NCI-H526 treated with DMSO at 0.1 percent for 48 hours (cell line): Measurements from ENCODE around the gene GPR153.

Experiments
- DNase-seq: peaks from one replicate; lab custom pipeline; 2025; lab: John Stamatoyannopoulos, UW

GPR153 gene

DNA sequence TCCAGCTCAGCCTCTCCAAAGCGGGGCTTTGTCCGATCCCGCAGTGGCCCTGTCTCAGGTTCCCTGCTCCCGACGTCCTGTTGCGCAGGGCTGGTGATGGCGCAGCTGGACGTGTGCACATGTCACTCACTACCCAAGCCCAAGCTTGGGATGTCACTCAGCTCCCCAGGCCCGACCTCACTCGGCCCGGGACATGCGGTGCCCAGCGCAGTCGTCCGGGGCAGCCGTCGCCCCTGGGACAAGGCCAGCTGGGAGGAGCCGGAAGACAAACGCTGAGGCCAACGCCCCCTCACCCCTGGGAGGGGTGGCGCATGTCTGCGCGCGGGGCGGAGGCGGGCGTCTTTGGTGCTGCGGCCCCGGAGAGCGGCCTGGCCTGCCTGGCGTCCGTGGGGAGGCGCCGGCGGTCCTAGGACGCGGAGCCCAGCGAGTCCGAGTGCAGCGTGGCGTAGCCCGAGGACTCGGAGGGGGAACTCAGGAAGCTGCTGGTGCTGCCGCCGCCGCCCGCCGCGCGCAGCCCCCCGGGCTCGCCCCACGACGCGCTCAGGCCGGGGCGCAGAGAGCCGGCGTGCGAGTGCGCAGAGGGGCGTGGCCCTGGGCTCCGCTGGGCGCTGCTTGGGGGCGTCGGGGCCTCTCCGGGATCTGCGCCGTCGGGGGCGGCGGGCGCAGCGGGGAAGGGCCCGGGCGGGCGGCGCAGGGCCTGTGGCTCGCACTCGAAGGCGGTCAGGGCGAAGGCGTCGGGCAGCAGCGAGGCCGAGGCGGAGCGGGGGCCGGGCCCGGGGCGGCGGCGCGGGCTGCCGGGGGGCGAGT is 11.8 kb downstream of the GPR153 start:
- DNase-seq, result no peak

DNA sequence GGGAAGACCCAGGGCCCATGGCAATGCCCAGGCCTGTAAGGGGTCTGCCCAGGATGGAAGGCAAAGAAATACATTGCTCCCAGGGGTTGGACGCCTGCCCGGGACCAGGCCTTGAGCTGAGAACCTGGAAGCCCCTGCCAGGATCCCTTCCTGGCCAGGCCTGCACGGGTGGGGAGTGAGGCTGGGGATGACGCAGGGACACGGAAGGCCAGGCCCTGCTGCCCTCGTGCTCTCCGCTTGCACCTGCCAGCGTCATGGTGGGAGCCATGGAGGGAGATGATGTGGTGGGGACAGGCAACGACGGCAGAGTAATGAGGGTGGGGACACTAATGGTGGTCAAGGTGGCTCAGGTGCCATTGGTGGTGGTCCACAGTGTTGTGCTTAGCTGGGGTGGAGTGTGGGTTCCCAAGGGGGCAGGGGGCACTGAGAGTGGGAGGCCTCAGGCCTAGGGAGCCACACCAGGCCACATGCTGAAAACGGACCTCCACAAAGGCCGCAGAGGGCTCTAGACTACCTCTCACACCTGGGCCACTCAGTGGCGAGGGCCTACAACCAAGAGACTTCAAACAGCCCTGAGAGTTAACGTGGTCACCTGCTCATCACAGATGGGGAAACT is 12.6 kb downstream of the GPR153 start:
- no peak for DNase-seq

DNA sequence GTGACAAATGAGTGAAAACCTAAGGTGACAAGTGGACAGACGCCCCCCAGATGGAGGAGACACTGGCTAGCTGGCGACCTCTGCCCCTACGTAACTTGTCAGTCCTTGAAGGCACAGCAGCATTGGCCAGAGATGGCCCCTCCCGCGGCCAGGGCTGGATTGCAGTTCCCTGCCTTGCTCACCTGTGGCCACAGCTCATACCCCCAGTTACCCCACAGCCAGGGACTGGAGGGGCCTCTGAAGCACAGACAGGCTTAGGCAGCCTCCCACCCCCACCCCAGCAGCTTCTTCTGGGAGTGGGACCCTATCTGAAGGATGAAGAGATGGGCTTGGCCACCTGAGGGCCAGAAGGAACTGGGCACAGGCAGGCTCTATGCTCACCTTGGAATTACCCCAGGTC is 13.2 kb downstream of the GPR153 start:
- DNase-seq, result no peak

DNA sequence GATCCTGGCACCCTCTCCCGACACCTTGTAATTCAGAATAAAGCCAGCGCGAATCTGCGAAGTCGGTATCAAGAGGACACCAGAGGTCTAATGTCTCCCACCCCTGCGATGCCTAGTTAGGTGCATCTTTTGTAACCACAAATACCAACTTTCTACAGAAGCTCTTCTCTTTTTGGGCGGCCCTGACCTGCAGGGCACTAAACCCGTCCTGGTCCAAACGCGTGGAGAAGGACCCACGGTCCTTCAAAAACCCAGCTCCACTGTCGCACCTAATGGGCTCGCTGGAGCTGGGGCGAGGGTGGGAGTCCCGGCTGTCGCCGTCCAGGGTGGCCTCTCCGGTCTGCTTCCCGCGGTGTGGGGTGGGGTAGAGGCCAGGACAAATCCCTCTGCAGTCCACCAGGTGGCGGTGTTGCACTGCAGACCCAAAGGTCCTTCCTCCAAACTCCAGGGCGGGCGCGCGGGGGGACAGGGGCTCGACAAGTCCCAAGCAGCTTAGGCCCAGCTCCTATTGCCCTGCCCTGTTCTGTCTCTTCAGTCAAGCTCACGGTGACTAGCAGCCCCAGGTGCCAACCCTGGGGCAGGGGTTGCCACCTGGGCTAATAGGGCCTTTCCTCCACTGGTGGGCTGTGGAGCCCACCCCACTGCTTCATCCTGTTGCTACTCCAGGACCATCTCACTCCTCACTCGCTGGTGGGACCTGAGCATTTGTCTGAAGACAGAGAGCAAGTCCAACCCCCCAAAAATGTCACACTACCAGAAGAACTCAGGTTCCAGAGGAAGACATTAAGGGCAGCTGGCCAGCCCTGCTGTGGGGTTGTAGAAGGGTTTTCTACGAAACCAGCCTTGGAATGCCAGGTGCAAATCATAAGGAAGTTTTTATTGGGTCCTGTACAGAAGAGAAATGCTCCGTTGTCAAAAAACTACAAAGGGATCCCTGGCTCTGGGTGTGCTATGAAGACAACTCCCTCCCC is 14.1 kb downstream of the GPR153 start:
- peak; percentile 52 for DNase-seq

DNA sequence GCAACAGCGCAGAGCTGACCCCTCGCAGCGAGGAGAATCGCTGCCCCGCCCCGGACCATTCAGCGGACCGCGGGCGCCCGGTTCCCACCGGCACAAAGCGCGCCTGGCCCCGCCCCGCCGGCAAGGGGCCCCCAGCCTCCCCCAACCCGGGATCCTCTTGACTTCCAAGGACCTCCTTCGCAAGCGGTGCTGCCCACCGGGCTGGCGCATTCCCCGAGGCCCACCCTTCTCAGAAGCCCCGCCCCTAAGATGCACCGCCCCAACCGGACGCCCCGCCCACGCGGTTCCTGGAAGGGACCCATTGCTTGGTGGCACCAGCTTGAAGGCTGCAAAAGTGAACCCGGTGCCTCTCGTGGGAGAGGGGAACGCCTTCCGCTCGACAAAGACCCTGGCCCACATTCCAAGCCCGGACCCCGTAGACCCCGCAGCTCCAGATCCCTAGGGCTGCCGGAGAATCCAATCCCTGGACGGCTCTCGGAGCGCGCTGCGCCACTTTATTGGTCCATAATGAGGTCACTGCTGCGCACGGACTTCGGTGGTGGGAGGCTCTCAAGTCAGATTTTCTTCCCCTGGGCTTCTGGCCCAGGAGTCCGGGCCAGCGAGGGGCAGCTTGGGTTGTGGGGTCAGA is 14.9 kb downstream of the GPR153 start:
- DNase-seq, result peak; percentile 36

DNA sequence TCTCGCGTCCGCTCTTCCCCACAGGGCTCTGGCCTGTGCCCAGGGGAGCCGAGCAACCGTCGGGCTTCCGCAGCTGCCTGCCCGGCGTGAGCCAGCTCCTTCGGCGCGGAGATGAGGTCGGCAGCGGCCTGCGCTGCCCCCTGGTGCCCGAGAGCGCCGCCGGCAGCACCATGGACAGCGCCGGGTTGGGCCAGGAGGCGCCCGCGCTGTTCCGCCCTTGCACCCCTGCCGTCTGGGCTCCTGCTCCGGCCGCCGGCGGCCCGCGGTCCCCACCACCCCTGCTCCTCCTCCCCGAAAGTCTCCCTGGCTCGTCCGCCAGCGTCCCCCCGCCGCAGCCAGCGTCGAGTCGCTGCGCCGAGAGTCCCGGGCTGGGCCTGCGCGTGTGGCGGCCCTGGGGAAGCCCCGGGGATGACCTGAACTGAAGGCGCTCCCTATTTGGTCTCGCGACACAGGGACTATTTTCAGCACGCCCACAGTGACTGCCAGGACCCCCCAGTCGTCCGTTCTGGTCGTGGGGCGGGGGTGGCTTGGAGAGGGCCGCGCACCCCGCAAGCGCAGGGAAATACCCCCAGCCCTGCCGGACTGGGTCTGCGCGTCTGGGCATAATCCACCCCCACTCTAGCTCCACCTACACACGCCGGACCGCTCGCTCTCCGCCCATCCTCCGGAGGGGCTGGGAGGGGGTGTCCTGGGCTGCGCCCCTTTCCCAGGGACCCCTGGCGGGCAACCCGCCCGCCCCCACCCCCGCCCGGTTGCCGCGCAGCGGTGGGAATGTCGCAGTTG is 15.6 kb downstream of the GPR153 start:
- peak; percentile 32 for DNase-seq

DNA sequence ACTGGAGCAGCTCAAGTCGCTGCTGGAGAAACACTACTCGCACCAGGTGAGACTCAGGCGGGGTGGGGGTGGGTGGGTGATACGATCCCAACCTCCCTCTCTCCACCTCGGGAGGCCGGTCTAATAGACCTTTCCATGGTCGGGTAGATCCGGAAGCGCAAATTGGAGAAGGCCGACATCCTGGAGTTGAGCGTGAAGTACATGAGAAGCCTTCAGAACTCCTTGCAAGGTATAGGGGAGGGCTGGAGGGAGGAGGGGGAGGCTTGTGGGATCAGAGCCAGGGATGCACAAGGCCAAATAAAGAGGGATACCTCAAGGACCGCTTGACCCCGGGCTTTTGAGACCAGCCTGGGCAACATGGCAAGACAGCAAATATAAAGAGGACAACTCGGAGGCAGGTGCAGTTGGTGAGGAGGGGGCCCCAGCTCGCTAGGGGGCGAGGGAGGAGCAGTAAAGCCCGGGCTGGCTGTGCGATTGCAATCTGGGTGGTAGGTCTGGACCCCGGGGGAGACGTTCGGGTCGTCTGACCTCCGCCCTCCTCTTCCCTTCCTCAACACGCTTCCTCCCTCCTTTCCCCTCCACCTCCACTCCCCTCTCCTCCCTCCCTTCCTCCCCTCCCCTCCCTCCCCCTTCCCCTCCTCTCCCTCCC is 16.4 kb downstream of the GPR153 start:
- DNase-seq, result no peak

DNA sequence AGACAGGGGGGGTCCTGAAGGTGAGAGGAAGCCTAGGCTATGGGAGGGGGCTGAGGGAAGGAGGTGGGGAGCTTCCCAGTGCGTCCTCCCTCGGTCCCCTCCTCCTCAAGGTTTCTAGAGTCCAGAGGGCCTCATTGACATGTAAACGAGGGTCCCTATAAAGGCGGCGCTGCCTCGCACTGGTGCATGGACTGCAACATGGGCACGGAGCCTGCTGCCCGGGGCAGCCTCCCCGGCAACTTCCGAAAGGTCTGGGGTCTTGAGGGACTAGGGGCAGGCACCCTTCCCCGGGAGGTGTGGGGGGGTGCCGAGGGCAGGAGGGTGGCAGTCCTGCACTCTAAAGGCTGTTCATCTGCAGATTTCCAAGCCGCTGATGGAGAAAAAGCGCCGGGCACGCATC is 16.9 kb downstream of the GPR153 start, which contains the start of gene HES3:
Gene HES3 (plus strand): TSS at position 187 of the 400 bp plus-strand sequence. CDS start 187 bp downstream, at position 374.
- no peak for DNase-seq

DNA sequence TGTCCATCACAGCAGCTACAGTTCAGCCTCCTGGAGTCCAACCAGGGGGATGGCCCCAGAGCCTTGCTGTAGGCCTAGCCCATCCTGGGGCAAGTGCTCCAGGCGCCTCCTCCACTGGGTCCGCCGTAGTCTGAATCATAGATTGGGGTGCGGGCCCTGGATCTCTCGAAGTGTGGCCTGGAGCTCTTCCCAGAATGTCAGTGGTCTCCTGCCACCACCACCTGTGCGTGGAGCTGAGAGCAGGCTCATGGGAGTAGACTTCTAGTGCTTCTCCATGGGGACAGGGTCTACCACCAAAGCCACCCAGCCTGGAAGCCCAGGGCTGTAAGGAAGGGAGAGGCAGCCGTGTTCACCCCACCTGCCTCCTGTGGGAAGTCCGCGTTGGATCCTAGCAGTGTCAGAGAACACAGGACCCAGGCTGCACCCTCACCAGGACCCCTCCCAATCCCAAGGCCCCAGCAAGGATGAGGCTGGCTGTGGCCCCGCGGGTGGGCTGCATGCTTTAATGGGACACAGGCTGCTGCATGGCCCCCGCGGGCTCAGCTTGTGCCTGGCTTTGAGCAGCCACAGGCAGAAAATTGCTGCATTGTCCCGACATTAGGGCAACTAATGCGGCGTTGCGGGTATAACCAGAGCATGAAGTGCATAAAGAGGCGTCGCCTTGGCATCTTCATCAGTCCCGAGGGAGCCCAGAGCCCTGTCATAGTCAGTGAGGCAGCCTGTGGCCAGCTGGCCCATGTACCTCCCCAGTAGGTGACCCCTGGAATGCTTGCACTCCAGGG is 17.7 kb downstream of the GPR153 start:
- DNase-seq, result no peak

DNA sequence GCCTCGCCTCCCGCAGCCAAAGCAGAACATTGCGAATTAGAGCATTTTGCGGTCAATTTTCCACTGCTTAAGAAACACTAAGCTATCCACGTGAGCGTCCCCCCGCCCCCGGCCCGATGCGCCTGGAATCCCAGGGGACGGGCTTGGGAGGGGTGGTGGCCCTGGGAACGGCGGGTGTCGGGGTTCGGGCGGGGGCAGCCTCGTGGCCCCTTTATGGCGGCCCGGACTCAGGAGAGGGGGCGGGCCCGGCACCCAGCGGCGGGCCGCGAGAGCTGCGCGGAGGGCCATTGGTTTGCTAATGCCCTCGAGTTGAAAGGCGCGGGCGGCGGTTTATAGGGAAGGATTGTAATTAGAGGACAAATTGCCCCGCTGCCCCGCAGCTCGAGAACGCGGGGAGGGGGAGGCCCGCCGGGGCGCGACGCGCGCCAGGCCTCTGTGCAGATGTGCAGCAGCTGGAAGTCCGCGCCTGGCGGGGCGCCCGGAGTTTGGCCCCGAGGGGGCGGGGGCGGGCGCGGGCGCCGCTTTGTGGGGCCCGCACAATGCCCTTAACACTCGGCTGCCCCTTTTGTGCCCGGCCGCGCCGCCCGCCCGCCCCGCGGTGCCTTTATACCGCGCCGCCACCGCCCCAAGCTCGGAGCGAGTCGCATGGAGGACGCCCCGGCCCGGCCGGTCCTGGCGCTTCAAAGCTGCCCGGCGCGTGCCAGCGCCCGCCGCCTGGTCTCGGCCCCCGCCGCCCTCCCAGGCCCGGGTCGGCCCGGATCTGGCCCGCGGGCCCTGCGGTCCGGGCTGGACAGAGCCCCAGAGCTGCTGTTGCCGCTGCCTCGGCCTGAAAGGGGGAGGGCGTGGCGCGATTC is 18.8 kb downstream of the GPR153 start:
- no peak for DNase-seq

DNA sequence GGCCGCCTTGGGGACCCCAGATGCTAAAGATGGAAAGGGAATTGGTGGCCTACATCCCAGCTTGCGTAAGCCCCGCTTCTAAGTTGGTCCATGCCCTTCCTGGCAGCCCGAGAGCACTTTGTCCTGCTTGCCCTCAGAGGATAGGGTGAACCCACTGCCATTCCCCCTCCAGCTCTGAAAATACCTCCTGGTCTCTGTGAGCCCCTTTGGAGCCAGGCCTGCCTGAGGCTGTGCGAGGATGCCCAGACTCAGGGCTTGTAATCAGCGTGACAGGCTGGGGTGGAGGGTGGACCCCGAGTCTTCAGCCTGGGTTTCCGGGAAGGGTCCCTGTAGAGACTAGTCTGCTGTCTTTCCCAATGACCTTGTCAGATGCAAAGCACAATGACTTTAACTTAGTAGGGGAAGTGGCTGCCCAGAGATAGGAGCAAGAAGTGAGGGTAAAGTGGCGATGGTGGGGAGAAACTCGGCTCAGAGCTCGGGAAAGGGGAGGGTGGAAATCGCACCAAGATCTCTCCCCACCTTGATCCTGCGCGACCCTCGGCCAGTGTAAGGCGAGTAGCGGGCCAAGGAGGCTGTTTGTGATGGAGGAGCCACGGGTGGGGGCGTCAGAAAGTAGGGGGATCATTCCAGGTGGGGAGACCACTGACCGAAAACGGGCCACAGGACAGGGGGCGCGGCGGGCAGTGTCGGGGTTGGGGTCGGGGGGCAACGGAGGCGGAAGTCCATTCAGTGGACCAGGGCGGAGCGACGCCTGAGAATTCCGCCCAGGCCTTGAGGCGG is 19.6 kb downstream of the GPR153 start:
- no peak for DNase-seq

DNA sequence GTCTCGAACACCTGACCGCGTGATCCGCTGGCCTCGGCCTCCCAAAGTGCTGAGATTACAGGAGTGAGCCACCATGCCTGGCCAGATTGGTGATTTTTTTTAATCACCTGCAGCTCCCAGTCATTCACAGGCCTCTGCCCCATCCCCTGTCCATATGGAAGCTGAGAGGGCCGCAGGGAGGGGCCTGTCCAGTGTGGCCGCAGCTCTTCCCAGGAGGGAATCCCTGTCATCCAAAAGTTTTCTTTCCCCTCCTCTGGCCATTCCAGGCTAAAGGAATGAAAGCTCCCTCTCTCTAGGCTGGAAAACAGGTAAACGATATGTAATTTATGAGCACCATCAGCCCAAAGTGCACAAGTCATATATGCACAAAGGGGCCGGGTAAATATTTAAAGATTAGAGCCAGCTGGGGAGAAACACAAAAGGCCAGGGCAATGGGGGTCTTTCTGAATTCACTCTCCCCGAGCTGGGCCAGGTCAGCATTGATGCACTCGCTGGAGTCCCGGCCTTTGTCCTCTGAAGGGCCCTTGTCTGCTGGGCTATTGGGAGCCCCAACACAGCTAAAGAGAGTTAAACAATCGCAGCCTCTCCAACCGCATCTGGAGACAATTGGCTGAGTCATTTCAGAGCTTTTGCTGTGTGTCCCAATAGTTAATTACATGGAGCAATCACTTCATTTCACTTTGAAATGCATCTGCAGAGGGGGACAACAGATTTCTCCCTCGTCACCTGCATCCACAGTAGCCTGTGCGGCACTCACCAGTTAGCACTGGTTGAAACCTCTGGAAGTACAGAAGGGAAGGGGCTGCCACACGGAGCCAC is 20.7 kb downstream of the GPR153 start:
- DNase-seq, result no peak

DNA sequence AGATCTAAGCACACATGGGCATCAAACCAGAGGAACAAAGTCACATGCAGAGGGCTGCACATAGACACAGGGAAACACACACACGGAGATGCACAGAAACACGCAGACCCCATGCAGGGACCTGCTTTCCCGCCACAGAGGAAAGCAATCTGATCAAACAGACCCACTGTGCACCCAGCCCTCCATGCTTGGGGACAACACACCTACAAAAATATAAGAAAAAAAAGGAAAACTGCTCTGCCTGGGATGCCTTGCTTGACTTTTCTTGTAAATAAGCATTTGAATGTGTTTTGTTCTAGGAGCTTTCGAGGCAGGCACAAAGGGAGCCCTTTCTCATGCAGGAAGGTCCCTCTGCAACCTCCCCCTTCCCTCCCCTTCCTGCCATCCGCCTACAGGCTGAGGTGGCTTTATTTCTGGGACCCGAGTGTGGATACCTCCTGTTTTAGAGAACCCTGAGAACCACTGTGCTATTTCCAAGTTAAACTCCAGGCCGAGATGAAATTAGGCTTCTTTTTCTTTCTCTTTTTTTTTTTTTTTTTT is 21.6 kb downstream of the GPR153 start:
- DNase-seq, result no peak

DNA sequence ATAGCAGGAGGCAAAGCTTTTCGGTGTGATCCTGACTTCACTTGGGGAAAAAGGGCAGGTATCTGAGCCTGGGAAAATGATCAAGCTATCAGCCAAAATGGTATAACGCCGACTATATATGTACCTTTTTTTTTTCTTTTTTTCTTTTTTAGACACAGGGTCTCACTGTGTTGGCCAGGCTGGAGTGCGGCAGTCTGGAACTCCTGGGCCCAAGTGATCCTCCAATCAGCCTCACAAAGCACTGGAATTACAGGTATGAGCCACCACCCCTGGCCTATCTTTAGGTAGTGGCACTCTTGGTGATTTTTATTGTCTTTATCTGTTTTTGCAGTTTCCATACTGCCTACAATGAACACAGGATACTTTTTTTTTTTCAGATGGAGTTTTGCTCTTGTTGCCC is 23.8 kb downstream of the GPR153 start:
- no peak for DNase-seq

DNA sequence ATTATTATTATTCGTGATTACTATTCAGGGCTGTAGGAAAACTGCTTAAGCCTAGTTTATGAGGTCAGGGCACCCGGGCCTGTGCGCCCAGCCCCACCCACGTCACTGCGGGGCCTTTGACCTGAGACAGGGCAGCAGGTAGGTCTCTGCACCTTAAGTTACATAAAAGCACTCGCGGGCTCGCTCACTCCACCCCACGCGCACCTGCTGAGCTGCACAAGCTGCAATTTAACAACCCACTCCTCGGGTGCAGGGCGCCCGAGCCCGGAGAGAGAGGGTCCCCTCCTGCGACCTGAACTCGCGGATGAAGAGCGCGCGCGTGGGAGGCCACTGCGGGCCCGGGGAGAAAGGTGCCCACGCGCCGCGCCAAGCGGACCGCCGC is 25.6 kb downstream of the GPR153 start:
- DNase-seq, result no peak

DNA sequence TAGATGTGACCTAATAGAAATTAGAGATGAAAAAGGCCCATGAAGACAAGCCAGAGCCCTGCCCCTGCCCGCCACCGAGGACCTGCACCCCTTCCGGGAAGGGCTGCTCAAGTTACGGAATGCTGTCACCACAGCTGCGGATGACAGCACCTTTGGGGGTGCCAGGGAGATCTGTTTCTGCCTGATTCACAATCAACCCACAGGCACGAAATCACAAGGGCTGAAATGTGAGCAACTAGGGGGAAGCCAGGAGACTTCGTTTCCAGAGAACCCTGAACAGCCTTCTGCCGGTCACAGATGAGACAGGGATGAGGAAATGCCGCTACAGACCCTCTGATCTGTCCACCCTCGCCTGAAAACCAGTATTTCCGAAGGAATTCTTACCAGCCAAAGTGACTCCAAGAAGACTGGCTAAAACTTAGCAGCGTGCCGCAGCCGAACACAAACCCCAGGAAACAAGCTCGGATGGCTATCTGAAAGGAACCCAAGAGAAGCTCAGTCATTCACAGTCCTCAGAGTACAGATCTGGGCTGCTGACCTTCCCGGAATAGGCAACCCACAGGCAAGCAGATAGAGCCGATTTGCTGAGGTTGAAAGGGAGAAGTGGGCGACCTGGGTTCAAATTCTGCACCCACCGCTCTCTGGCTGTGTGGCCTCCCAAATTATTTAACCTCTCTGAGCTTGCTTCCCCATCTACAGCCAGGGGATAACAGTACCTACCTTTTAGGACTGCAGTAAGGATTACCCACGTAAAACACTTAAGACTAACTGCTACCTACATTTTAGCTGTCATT is 26.2 kb downstream of the GPR153 start:
- no peak for DNase-seq
